Fibroblast of lung (primary cell): Measurements from ENCODE around the gene MRPL49.

Experiments
- EZH2 ChIP-seq: IDR thresholded peaks from 2 replicates; pipeline ENCODE4 v1.5.1; 2012; ENCODE audit warnings: low read length, control low read depth, mild to moderate bottlenecking; ENCODE audit errors: missing control alignments
- TF ChIP-seq, protein P1 (sequence below), 2 donors: IDR thresholded peaks in 1 of 2; conservative IDR thresholded peaks in 1 of 2; 1 replicate in 1 of 2; 2 replicates in 1 of 2; pipeline ENCODE4 v1.5.1; 2011 to 2012; ENCODE audit warnings: low read length in 2 of 2, control low read depth in 1 of 2, inconsistent platforms in 1 of 2, low read depth in 1 of 2, mild to moderate bottlenecking in 1 of 2

DNA sequence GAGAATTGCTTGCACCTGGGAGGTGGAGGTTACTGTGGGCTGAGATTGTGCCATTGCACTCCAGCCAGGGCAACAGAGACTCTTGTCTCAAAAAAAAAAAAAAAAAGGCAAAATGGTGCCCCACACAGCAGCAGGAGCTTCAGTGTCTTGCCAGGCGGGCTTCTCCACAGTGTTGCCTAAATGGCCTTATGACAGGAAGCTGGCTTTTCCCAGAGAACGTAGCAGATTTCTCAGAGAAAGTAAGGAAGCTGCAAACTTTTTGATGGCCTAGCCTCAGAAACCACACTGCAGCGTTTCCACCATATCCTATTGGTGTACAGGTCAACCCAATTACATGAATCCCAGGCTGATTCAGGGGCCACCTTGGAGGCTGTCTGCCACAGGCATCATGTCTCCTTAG lies 35.2 kb downstream of the MRPL49 start:
- TF ChIP-seq, protein P1, sequence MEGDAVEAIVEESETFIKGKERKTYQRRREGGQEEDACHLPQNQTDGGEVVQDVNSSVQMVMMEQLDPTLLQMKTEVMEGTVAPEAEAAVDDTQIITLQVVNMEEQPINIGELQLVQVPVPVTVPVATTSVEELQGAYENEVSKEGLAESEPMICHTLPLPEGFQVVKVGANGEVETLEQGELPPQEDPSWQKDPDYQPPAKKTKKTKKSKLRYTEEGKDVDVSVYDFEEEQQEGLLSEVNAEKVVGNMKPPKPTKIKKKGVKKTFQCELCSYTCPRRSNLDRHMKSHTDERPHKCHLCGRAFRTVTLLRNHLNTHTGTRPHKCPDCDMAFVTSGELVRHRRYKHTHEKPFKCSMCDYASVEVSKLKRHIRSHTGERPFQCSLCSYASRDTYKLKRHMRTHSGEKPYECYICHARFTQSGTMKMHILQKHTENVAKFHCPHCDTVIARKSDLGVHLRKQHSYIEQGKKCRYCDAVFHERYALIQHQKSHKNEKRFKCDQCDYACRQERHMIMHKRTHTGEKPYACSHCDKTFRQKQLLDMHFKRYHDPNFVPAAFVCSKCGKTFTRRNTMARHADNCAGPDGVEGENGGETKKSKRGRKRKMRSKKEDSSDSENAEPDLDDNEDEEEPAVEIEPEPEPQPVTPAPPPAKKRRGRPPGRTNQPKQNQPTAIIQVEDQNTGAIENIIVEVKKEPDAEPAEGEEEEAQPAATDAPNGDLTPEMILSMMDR (conservative IDR thresholded peaks at IDR 0.05 in 1 of 2, IDR thresholded peaks at IDR 0.05 in 1 of 2; ENCODE audit: low read depth in 1 of 2, low read length in 2 of 2): no peak
- TF ChIP-seq EZH2: no peak
